Astrocyte of the hippocampus (primary cell): ENCODE data around the gene GNAT2.

Experiments used
- DNase-seq: peaks from one replicate; pipeline ENCODE4 v3.0.0; 2011; ENCODE audit warnings: low read depth, low spot score

Gene GNAT2

DNA sequence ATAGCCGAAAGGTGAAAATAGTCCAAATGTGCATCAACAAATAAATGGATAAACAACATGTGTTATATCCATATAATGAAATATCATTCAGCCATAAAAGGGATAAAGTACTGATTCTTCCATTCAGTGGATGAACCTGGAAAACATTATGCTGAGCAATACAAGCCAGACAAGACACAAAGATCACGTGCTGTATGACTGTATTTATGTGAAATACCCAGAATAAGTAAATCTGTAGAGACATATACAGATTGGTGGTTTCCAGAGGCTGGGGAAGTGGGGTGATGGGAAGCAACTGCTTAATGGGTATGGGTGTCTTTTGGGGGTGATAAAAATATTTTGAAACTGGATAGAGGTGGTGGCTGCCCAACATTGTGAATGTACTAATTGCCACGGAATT, 23.2 kb upstream of the GNAT2 start:
- no peak for DNase-seq

DNA sequence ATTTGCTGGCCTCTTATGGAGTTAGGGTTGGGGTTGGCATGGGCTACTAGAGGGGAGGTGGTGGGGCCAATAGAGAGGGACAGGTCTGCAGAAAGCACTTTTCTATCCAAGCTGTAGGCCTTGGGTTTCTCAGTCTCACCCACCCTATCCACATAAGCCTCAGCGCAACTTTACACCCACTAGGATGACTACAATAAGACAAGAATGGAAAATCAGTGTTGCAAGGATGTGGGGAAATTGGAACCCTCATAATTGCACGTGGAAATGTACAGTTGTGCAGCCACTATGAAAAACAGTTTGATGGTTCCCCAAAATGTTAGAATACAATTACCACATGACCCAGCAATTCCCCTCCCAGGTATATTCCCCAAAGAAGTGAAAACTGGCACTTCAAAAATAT, 22.4 kb upstream of the GNAT2 start:
- DNase-seq = no peak

DNA sequence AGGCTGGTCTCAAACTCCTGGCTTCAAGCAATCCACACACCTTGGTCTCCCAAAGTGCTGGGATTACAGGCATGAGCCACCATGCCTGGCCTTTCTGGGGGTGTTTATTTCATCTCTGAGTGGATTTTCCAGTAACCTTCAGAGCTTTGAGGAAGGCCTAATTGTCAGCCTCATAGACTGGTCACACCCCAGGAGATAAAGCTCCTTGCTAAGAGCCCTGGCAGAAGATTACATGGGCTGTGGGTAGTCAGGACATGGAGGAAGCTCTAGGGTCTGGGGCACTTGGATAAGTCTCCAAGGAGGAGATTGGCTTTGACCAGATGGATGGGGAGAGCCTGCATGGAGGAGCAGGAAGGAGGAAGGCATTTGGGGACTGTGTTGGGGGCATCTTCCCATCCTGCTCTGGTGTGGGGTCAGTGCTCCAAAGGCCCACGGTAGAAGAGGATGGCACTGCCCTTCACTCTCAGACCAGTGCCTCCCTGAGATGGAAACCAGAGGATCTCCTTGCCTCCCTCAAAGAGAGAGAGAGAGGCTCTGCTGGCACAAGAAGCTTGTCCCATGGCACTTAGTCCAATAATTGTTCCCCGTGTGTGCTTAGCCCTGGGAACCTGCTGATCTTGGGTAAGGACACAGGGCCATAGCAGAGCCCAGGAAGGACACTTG, 21.8 kb upstream of the GNAT2 start:
- DNase-seq = no peak

DNA sequence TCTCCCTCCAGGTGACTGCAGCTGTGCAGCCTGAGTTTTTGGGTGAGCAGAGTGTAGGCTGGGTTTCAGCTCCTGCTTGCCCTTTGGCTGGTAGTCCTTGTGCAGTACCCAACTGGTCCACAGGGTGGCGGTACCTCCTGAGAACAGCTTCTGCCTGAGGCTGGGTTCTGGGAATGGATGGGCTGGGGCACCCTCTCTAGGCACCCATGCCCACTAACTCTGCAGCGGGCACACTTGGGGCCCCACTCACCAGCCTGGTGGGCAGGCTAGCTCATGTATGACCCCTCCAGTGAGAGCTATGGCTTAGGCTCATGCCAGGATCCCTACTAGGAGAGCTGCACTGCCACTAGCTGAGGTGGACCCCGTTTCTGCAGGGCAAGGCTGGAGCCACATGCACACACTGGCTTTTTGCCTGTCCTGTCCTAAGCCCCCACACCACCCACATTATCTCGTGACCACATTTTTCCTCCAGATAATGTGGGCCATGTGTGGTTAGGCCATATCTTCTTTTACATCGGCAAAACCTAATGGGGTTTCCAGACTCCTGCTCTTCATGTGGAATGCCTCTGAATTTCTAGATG, 21.0 kb upstream of the GNAT2 start:
- peak; percentile 81 for DNase-seq

DNA sequence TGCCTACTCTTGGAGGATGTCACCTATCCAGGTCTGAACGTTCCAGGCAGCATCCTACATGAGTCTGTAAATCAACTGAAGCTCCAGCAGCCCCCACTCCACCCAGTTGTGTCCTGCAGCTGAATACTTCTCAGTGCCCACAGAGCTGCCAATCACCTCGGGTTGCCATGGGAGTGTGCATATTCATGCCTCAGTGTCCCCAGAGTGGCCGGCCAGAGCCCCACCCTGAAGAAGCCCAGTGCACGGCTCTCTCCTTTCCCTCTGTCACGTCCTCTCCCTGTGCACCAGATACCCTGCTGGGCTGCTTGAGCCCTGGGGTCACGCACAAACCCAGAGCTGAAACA, 20.4 kb upstream of the GNAT2 start:
- DNase-seq = no peak

DNA sequence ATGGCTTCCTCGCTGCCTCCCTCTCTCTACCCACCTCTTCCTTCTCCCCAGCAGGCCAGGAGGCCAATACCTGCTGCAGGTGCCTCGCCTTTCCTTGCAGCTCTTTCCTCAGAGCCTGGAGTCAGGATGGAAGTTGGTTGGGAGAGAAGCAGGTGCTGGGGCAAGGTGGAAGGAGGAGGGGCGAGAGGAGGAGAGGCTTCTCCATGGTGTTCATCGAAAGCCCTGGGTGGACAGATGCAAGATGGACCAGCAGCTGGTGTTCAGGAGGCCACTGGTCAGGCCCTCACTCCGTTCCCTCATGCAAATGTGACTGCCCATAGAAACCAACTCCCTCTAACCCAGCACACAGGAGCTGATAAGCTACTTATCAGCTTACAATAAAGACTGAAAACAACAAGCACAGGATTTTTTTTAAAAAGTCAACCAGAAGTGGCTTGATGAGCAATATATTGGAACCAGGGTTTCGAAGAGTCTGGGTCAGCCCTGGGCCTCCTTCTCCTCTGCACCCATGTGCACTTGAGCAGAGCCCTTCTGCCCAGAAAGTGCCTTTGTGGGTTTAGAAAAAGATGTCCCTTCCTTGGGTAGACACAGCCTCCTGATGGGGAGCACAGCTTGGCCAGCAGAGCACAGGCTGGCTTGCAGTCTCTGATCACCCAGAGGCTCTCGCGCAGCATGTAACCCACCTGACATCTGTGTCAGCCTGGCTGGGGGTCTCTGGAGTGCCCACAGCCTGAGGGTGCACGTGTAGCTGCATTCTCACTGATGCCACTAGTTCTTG, 19.8 kb upstream of the GNAT2 start:
- DNase-seq = no peak

DNA sequence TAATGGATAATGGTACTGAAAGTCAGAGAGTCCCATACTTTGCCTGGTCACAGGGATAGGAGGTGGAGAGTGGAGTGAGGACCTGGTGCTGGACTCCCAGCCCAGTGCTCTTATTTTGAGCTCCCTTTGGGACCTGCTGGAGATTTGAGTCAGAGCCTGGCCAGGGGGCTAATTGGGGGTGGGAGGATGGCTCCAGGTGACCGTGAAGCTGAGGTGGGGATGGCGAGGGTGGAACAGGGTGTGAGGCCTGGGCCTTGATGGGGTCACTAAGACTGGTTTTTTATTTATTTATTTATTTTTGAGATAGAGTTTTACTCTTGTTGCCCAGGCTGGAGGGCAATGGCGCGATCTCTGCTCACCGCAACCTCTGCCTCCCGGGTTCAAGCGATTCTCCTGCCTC, 18.0 kb upstream of the GNAT2 start:
- no peak for DNase-seq

DNA sequence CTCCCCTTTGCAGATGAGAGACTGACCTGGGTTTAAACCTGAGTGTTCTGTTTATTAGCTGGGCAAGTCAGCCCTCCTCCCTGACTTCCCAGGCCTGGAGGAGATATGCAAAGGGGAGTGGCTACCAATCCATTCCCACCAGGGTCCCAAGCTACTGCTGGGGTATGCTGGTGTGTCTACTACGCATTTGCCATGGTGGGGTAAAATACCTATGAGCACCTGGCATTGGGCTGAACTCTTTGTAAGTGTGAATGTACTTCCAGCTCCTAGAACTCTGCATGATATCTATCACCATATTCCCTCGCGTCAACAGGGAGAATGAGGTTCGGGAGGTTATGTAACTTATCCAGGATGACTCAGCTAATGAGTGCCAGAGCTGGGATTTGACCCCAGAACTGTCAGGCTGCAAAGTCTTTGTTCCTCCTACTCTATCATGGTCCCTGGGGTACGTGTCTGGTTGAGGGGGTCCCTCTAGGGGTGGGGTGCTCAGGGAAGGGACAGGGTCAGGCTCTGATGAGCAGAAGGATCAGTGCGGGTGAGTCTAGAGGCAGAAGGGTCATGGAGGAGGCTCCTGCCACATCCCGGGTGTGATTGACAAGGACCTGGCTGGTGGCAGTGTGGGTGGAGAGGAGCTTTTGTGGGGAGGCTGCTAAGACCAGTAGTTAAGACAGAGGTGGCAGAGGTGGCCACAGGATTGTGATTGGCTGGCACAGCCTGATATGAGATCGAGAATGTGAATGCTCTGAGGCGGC, 17.0 kb upstream of the GNAT2 start:
- no peak for DNase-seq

DNA sequence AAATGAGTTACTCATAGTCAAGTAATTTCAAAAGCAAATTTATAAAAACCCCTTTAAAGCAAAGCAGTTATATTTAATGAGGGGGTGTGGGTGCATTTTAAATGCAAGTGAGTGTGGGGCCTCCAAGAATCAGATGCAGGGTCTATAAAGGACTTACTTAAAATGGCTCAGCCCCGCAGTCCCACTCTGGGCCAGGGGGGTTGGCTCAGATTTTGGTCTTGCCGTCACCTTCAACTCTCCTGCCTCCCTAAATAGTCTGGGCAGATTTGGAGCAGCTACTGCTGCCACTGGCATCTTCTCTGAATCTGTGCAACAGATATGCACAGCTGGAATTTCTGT, 16.4 kb upstream of the GNAT2 start:
- DNase-seq = no peak

DNA sequence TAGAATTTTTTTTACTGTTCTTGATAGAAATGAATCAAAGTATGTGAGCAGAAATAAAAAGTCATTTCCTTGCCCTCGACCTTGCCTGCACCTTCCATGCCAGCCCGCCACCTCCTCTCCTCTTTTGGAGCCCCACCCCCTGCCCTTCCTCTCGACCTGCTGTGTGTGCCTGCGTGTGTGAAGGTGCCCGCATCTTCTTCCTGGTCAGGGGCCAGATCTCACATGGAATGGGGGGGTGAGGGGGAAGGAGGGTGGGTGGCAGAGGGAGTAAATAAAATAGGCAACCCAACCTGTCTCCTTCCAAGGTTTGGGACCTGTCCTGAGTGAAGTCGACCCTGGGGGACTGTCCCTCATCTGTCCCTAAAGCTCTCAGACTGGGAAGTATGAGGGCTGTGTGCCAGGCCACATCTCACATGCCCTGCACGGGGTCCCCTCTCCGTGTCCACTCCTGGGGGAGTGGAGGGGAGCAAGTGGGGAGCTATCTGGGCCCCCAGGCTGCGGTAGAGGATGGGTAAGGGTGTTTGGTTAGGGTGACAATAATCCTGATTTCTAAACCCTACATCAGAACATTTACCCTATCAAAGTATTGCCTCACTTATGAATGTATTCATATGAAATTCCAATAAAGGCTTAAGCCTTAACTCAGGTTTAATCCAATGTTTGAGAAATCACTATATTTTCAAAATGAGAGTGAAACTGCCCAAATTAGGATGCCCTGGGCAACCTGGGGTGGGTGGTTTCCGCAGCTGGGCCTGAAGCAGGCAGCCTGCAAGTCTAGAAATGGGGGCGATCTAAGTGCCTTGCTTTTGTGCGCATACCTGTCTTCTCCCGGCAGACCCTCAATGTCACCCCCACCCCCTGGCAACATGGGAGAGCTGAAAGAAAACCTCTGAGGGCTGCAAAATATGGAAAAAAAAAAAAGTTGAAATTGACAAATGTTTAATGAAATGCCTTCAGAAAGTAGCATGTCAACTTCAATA, 15.6 kb upstream of the GNAT2 start:
- DNase-seq = no peak

DNA sequence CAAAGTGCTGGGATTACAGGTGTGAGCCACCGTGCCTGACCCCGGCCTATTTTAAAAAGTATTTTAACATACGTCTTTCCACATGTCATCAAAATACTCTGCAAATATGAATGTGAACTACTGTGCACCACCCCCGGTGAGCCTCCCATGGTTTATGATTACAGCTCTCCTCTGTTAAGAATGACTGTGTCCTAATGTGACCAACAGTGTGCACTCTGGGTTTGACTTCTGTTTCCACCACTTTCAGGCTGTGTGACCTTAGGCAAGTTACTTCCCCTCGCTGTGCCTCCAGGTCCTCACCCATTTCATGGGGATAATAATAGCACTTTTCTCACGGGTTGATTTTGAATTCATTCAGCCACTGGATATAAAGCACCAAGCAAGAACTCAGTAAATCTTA, 14.9 kb upstream of the GNAT2 start:
- no peak for DNase-seq

DNA sequence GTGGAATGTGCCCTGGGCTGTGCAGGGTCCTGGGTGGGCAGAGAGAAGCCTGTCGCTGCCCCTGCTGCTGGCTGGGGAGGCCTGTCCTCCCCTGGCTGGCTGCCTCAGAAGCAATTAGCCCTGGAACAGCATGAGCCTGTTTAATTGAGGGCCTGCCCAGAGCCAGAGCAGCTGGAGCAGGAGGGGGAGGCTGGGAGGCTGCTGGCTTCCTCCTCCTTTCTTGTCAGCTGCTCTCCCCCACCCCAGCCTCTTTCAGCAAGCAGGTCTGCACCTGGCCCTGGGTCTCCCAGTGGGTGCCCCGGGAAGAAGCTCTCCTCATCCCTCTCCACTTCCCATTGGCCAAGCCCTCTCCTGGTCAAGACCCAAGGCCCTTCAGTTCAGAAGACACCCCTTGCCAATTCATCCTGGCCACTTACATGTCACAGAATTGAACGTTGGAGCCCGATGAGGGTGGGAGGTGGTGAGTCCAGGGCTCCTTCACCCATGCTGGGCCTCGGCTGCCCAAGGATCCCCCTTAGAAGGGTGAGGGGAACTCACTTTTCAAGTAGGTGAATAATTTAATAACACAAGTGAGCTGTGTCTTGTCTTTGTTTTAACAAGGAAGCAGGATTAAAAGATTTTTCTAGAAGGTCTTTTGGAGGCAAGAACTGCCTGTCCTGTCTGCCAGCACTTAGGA, 13.4 kb upstream of the GNAT2 start:
- DNase-seq = no peak

DNA sequence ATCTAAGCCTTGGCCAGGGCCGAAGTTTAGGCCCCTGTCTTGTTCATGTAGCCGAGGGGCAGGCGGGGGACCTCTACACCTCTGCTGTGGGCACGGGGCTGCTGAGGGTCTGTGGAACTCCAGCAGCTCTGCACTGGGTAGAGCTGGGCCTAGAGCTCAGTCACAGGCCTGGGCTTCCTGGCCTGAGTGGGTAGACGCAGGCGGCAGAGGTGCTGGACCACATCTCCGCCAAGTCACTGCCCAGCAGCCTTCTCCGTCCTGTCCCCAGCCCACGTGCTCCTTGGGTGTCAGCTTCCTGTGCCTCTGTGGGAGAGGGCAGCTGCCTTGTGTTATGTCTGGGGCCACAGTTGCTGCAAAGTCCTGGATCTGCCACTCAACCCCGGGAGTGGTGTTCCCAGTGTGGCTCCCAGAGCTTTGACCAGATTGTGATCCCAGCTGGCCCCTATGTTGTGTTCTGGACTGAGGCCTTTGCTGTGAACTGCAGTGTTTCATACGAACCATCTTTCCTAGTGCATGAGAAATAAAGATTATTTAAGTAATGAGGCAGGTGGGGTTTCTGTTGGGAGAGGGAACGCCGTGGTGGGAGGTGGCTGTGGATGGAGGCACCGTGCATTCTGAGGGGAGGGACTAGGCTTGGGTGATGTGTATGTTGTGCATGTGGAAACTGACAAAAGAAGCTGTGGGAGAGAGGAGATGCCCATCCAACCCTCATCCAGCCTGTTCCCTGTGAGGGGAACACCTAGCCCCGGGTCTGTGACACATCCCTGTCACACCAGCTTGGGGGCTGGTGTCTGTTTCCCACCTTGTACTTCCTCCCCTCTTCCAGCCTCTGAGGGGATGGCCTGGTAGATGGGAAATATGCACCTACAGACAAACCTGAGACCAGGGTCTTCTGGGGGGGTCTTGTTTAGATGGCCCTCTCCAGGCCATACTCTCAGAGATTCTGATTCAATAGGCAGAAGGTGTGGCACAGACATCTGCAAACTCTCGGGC, 12.4 kb upstream of the GNAT2 start:
- no peak for DNase-seq

DNA sequence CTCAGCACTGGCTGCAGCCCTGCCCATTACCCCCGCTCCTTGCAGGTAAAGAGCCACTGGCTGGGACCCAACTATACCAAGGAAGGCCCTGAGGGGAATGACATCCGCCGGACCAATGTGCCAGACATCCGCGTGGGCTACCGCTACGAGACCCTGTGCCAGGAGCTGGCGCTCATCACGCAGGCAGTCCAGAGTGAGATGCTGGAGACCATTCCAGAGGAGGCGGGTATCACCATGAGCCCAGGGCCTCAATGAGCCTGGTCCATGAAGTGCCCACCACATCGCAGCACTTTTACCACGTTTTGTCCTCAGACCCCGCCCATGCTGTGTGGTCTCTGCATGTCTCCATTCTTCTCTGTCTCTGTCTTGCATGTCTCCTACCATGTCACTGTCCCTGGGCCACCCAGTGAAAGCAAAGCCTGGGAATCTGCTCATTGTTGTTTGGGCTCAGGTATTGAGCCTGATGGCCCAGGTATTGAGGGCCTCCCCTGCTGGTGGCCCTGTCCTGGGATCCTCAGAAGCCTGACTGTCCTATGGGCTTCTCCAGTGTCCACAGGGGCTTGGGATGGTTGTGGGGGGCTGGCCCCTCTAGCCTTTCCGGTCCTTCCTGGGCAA, 11.6 kb upstream of the GNAT2 start:
- no peak for DNase-seq

DNA sequence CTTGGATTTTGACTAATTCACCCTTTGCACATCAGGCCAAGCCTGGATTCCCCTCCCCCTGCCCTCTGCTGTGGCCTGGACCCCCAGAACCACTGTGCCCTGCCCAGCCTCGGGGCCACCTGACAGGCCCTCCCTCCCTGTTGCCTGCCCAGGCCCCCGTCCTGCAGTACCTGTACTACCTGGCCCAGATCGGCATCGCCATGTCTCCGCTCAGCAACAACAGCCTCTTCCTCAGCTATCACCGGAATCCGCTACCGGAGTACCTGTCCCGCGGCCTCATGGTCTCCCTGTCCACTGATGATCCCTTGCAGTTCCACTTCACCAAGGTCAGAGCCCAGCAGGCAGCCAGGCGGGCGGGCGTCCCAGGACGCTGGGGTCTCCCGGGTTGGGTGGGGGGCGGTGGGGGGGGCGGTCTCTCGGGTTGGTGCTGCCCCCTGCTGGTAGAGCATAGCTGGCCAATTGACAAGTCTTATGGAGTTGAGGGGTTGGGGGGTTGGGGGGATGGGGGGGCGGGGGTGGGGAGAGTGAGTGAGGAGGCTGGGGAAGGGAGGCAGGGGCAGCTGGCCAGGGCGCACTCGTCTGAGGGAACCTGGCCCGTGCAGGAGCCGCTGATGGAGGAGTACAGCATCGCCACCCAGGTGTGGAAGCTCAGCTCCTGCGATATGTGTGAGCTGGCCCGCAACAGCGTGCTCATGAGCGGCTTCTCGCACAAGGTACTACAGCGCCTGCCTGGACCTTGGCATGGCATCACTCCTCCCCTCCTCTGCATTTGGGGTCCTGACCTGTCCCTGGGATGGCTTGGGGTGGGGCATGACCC, 10.9 kb upstream of the GNAT2 start:
- DNase-seq = no peak

DNA sequence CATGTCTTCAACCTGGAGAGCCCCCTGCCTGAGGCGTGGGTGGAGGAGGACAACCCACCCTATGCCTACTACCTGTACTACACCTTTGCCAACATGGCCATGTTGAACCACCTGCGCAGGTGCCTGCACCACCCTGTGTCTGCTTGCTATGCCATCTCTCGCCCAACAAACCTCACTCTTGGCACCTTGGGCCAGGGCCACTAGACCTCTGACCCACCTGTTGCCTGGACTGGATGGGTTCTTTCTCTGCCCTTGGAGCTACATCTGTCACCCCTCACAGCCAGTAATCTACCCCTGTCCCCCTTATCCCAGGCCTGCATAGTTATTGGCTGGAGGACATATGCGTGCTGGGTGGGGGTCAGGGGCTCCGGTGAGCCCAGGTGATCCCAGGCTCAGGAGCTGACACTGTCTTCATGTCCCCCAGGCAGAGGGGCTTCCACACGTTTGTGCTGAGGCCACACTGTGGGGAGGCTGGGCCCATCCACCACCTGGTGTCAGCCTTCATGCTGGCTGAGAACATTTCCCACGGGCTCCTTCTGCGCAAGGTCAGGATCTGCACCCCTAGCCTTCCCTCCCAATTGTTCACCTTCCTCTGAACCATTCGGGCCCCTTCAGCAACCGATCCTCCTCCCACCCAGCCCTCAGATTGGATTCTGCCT, 10.1 kb upstream of the GNAT2 start:
- DNase-seq = no peak

DNA sequence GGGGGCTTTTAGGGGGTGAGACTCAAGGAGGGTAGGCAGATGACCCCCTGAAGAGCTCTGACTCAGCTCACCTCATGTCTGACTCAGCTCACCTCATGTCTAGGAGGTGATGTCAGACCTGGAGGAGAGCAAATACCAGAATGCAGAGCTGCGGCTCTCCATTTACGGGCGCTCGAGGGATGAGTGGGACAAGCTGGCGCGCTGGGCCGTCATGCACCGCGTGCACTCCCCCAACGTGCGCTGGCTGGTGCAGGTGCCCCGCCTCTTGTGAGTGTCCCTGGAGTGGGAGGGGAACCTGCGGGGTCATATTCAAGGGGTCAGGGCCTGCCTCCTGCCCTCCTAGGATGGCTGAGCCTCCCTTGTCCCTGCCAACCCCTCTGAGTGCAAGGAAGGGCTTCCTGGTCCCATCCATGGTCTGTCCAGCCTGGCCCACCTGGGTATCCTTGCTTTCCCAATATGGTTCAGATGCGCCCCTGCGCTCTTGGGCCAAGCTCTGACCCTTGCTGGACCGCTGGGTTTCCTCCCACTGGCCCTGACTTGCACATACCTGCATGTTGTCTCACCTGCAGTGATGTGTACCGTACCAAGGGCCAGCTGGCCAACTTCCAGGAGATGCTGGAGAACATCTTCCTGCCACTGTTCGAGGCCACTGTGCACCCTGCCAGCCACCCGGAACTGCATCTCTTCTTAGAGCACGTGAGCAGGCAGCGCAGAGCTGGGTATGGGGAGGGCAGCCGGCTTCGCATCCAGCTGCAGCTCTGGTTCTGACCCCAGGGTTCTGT, 9.3 kb upstream of the GNAT2 start:
- DNase-seq = peak; percentile 71
